Putamen (tissue), 1 donor: Measurements from ENCODE around the gene SLC17A9.
"Not testable (repeated sequence)": the region's sequence is repeated elsewhere in the genome, so short reads cannot be mapped to it uniquely, and the experiment has no call there.

ENCODE experiments used
- DNase-seq: peaks from one replicate; pipeline ENCODE4 v3.0.0-alpha.2; 2016; ENCODE audit warnings: low spot score

The SLC17A9 gene

GRCh38 chr20:62921119-62921687, 31.3 kb upstream of the SLC17A9 start:
- no peak for DNase-seq

- DNase-seq: no peak
These were observed 30.0 kb upstream of the SLC17A9 start for GRCh38 chr20:62922451-62922921.

GRCh38 chr20:62923059-62923668, 29.3 kb upstream of the SLC17A9 start:
- DNase-seq: not testable (repeated sequence)

GRCh38 chr20:62923669-62924441, 28.7 kb upstream of the SLC17A9 start:
- DNase-seq: no peak

- DNase-seq: no peak
These were observed 27.9 kb upstream of the SLC17A9 start for GRCh38 chr20:62924442-62925075.

GRCh38 chr20:62925076-62925419, 27.5 kb upstream of the SLC17A9 start:
- DNase-seq: no peak

GRCh38 chr20:62925420-62926228, 26.9 kb upstream of the SLC17A9 start:
- no peak for DNase-seq

GRCh38 chr20:62926229-62927127, 26.0 kb upstream of the SLC17A9 start, which contains the start of gene DIDO1:
Gene DIDO1, minus strand, starts transcription at chr20:62926505.
- DNase-seq: peak; percentile 92

GRCh38 chr20:62927128-62927705, 25.3 kb upstream of the SLC17A9 start:
- no peak for DNase-seq

GRCh38 chr20:62928246-62928939, 24.1 kb upstream of the SLC17A9 start:
- no peak for DNase-seq

GRCh38 chr20:62929051-62929538, 23.4 kb upstream of the SLC17A9 start:
- DNase-seq: no peak

- no peak for DNase-seq
These were observed 21.0 kb upstream of the SLC17A9 start for GRCh38 chr20:62931464-62931863.

- DNase-seq: no peak
These were observed 18.5 kb upstream of the SLC17A9 start for GRCh38 chr20:62933966-62934365.

- DNase-seq: no peak
These were observed 17.1 kb upstream of the SLC17A9 start for GRCh38 chr20:62935204-62935967.

- no peak for DNase-seq
These were observed 16.4 kb upstream of the SLC17A9 start for GRCh38 chr20:62935968-62936585.

GRCh38 chr20:62937268-62938104, 15.0 kb upstream of the SLC17A9 start:
- peak; percentile 92 for DNase-seq

GRCh38 chr20:62938105-62938888, 14.2 kb upstream of the SLC17A9 start, which contains the start of gene GID8:
Gene GID8, plus strand, starts transcription at chr20:62938147. Its CDS starts 3,356 bp downstream, at chr20:62941503.
- no peak for DNase-seq
